GM10248 (cell line): Measurements from ENCODE around the gene SPC24.

Source experiments
- CTCF ChIA-PET: fragments of 300-600 bp; sonication (Branson Sonifier 250); formaldehyde crosslinking; extraction: SDS; loops from one replicate; lab custom pipeline; 2021; ENCODE audit warnings: antibody characterized with exemption; lab: Yijun Ruan, JAX
- POLR2A ChIA-PET: fragments of 350-650 bp; sonication (Branson Sonifier 250); formaldehyde crosslinking; extraction: SDS; loops from one replicate; lab custom pipeline; 2020; ENCODE audit warnings: antibody characterized with exemption; lab: Yijun Ruan, JAX
- DNase-seq: peaks from one replicate; pipeline ENCODE4 v3.0.0; 2012; ENCODE audit errors: extremely low spot score
- CTCF ChIP-seq: IDR thresholded peaks from 2 replicates; pipeline ENCODE4 v1.5.1; 2012; ENCODE audit warnings: mild to moderate bottlenecking, low read depth; ENCODE audit errors: extremely low read depth, missing control alignments, control extremely low read depth

The SPC24 gene

GRCh38 chr19:11175920-11176319 is 20.3 kb upstream of the SPC24 start:
- TF ChIP-seq CTCF = no peak
- DNase-seq = no peak
- ChIA-PET CTCF (interaction anchor here (0.6 kb wide), 1 partner anchor 49 kb away, joined by 3 read pairs; no protein-coding TSS in a partner anchor), POLR2A (no interaction called here)

- DNase-seq = no peak
- ChIA-PET POLR2A (no interaction called here), CTCF (no interaction called here)
- no peak for TF ChIP-seq CTCF
Observed at GRCh38 chr19:11174336-11174735, 18.8 kb upstream of the SPC24 start.

GRCh38 chr19:11173516-11174155 is 18.1 kb upstream of the SPC24 start:
- TF ChIP-seq CTCF = no peak
- no peak for DNase-seq
- POLR2A ChIA-PET = no interaction called here
- CTCF ChIA-PET = no interaction called here

GRCh38 chr19:11172576-11172975 is 17.0 kb upstream of the SPC24 start:
- POLR2A ChIA-PET = no interaction called here

GRCh38 chr19:11171144-11171543 is 15.6 kb upstream of the SPC24 start:
- ChIA-PET CTCF (no interaction called here), POLR2A (no interaction called here)
- no peak for DNase-seq
- no peak for TF ChIP-seq CTCF

More at GRCh38 chr19:11172576-11172975, 17.0 kb upstream of the SPC24 start:
- no peak for TF ChIP-seq CTCF
- CTCF ChIA-PET = interaction anchor here (1.0 kb wide), 1 partner anchor 24 kb away, joined by 3 read pairs; no protein-coding TSS in a partner anchor
- no peak for DNase-seq

GRCh38 chr19:11169896-11170678 is 14.5 kb upstream of the SPC24 start:
- POLR2A ChIA-PET = no interaction called here
- DNase-seq = no peak
- no peak for TF ChIP-seq CTCF
- CTCF ChIA-PET = interaction anchor here (1.5 to 1.6 kb wide), 2 partner anchors 41 to 44 kb away, joined by 3 to 5 read pairs; no protein-coding TSS in a partner anchor
